Mucosa of rectum (tissue), 2 donors: Measurements from ENCODE around the gene GPI.

Source experiments
- H3K27ac ChIP-seq, 2 donors: one replicate each; pipeline ENCODE4 v1.7.0; 2013; ENCODE audit warnings: inconsistent platforms in 2 of 2, low read depth in 2 of 2, low read length in 2 of 2
- H3K27me3 ChIP-seq, 2 donors: one replicate each; pipeline ENCODE4 v1.7.0; 2013; ENCODE audit warnings: low read length in 2 of 2; ENCODE audit not compliant: control insufficient read depth in 2 of 2, insufficient read depth in 2 of 2
- H3K36me3 ChIP-seq, 2 donors: one replicate each; pipeline ENCODE4 v1.7.0; 2013; ENCODE audit warnings: low read length in 2 of 2; ENCODE audit not compliant: control insufficient read depth in 2 of 2, insufficient read depth in 2 of 2
- H3K4me1 ChIP-seq, 2 donors: one replicate each; pipeline ENCODE4 v1.7.0; 2013; ENCODE audit warnings: low read length in 2 of 2, mild to moderate bottlenecking in 1 of 2; ENCODE audit not compliant: control insufficient read depth in 2 of 2, insufficient read depth in 2 of 2
- H3K4me3 ChIP-seq, 2 donors: one replicate each; pipeline ENCODE4 v1.7.0; 2013; ENCODE audit warnings: low read length in 2 of 2
- H3K9ac ChIP-seq, 2 donors: one replicate each; pipeline ENCODE4 v1.7.0; 2013; ENCODE audit warnings: low read length in 2 of 2, low read depth in 1 of 2, mild to moderate bottlenecking in 1 of 2
- H3K9me3 ChIP-seq, 2 donors: one replicate each; pipeline ENCODE4 v1.7.0; 2013; ENCODE audit warnings: low read length in 2 of 2; ENCODE audit not compliant: control insufficient read depth in 2 of 2
- donor health status: healthy.
- donor health status: Normal muscosa, but diverticular disease.

GPI gene

DNA sequence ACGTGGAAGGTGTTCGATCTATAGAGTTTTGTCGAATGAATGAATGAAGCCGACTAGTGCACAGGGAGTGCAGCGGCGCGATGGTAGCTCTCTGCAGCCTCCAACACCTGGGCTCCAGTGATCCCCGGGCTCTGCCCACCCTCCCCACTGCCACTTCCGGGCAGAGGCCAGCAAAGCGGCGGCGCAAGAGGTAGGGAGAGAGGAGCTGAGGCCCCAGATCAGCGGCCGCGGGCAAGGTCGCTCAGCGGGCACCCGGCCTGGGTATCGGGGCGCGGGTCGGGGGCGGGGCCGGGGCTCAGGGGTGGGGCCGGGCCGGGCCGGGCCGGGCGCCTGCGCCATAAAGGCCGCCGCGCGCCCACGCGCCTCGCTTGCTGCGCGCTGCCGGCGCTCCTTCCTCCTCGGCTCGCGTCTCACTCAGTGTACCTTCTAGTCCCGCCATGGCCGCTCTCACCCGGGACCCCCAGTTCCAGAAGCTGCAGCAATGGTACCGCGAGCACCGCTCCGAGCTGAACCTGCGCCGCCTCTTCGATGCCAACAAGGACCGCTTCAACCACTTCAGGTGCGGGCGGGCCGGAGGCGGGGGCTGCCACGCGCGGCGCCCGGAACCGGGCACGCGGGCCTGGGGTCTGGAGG lies at the start of gene GPI:
GPI (plus strand) TSS at position 367 of the 633 bp plus-strand sequence; CDS start at position 438, 71 bp downstream.
- Histone ChIP-seq H3K9ac (peak within 1 kb of the TSS; percentile 81 to 83), H3K9me3 (no peaks in the 10 kb centered on the region), H3K36me3 (peaks cover 22 to 35% of the 10 kb centered on the region in 2 donors), H3K27me3 (no peaks in the 10 kb centered on the region), H3K27ac (peak within 1 kb of the TSS; percentile 70 to 82), H3K4me1 (peaks cover 11 to 12% of the 10 kb centered on the region in 2 donors), H3K4me3 (peak within 1 kb of the TSS; percentile 82 to 86)

DNA sequence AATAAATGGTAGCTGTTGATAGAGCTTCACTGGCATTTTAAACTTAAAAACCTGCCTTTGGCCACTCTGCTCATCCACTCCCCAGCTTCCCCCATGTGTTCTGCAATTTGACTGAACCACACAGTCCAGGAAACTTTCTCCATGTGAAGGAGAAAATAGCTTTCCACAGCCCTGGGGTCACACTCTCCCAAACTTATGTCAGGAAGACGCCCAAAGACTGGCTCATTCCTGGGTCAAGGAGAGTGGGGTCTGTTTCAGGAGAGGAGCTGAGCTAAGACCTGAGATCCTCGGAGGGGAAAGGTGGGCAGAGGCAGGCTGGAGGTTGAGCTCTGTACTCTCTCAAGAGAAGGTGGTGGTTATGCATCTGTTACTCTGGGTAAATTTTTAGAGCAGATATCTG lies 48.7 kb upstream of the GPI start:
- H3K9ac ChIP-seq, result no peak overlapping the region
- no peak overlapping the region for H3K4me3 ChIP-seq
- peak overlapping the region; percentile 61 to 81 for H3K27ac ChIP-seq

GRCh38 chr19:34316741-34317301 lies 48.2 kb upstream of the GPI start:
- Histone ChIP-seq H3K27ac (peak overlapping the region; percentile 61 to 81), H3K36me3 (peaks cover 8 to 9% of the 10 kb centered on the region in 2 donors), H3K4me3 (no peak overlapping the region), H3K9me3 (no peaks in the 10 kb centered on the region), H3K27me3 (no peaks in the 10 kb centered on the region), H3K4me1 (peaks cover 8 to 25% of the 10 kb centered on the region in 2 donors), H3K9ac (no peak overlapping the region)

More for the DNA sequence above, 48.7 kb upstream of the GPI start:
- Histone ChIP-seq H3K4me1 (peaks cover 8 to 28% of the 10 kb centered on the region in 2 donors), H3K36me3 (peaks cover 5 to 6% of the 10 kb centered on the region in 2 donors), H3K9me3 (no peaks in the 10 kb centered on the region), H3K27me3 (no peaks in the 10 kb centered on the region)

- Histone ChIP-seq H3K27me3 (no peaks in the 10 kb centered on the region), H3K4me1 (peaks cover 8 to 25% of the 10 kb centered on the region in 2 donors), H3K36me3 (peaks cover 10% of the 10 kb centered on the region in 2 donors), H3K27ac (peak overlapping the region; percentile 61 to 81), H3K4me3 (no peak overlapping the region), H3K9ac (peak overlapping the region in 1 of 2 donors; percentile 45), H3K9me3 (no peaks in the 10 kb centered on the region)
Observed at GRCh38 chr19:34317311-34317927, 47.6 kb upstream of the GPI start.

DNA sequence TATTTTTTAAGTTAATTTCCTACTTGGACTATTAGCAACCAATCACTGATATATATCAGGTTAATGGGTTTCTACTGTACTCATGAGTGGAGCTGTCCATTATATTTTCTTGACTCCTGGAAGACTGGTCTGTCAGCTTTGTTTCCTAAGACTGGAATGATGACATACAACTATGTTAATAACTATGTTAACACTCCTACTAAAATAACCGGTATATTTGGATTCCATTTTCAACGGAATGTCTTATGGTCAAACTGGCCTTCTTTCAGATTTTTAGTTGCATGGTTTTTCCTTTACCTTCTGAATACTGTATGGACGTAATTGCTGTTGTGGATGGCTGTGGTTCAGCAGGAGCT lies 45.8 kb upstream of the GPI start:
- Histone ChIP-seq H3K27ac (no peak overlapping the region), H3K4me3 (no peak overlapping the region), H3K4me1 (peaks cover 8 to 15% of the 10 kb centered on the region in 2 donors), H3K9me3 (no peaks in the 10 kb centered on the region), H3K36me3 (peaks cover 13 to 18% of the 10 kb centered on the region in 2 donors), H3K9ac (no peak overlapping the region), H3K27me3 (no peaks in the 10 kb centered on the region)

- Histone ChIP-seq H3K27ac (no peak overlapping the region), H3K4me3 (no peak overlapping the region), H3K9ac (no peak overlapping the region), H3K36me3 (peaks cover 13 to 18% of the 10 kb centered on the region in 2 donors), H3K9me3 (no peaks in the 10 kb centered on the region), H3K27me3 (no peaks in the 10 kb centered on the region), H3K4me1 (peaks cover 8 to 15% of the 10 kb centered on the region in 2 donors)
Observed at GRCh38 chr19:34319785-34320184, 45.2 kb upstream of the GPI start.

DNA sequence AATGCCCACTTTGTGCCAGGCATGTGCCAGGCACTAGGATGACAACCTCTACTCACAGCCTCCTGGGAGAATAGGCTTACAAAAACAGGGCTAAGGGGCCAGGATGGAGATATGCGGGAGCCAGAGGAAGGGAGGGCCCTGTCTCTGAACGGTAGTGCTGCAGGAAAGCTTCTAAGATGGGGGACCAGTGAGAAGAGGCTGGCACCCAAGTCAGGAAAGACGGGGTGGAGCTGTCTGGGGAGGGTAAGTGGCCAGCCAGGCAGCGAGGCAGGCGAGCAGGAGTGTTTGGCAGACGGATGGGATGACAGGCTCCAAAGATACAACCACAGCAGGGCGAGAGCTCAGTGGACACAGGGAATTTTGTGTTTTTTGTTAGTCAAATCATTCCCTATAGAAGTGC lies 44.7 kb upstream of the GPI start:
- H3K27me3 ChIP-seq, result no peaks in the 10 kb centered on the region
- H3K9me3 ChIP-seq, result no peaks in the 10 kb centered on the region
- no peak overlapping the region for H3K4me3 ChIP-seq
- H3K36me3 ChIP-seq, result peaks cover 15 to 23% of the 10 kb centered on the region in 2 donors
- no peak overlapping the region for H3K9ac ChIP-seq
- H3K4me1 ChIP-seq, result peaks cover 8 to 15% of the 10 kb centered on the region in 2 donors
- no peak overlapping the region for H3K27ac ChIP-seq

DNA sequence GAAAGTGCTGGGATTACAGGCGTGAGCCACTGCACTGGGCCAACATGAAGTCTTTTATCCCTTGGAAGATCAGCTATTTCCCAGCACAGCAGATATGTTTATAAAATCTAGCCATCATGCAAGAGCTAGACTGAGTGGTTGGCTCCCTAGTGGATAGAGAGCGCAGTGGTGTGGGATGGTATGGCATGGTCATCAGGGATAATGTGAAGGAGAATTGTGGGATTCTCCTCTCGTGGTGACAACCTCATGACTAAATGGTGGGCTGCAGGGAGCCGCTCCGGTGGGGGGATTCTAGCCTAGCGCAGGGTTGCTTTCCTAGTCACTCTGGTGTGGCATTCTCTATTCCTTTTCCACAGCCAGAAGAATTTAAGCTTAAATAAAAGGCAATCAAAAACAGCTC lies 43.3 kb upstream of the GPI start:
- no peak overlapping the region for H3K4me3 ChIP-seq
- H3K36me3 ChIP-seq, result peaks cover 23 to 31% of the 10 kb centered on the region in 2 donors
- H3K9me3 ChIP-seq, result no peaks in the 10 kb centered on the region
- no peak overlapping the region for H3K27ac ChIP-seq
- no peak overlapping the region for H3K9ac ChIP-seq
- no peaks in the 10 kb centered on the region for H3K27me3 ChIP-seq
- H3K4me1 ChIP-seq, result peaks cover 4 to 10% of the 10 kb centered on the region in 2 donors

- H3K9me3 ChIP-seq, result no peaks in the 10 kb centered on the region
- H3K27ac ChIP-seq, result no peak overlapping the region
- H3K4me1 ChIP-seq, result no peaks in the 10 kb centered on the region
- H3K36me3 ChIP-seq, result peaks cover 33 to 36% of the 10 kb centered on the region in 2 donors
- H3K9ac ChIP-seq, result no peak overlapping the region
- H3K4me3 ChIP-seq, result no peak overlapping the region
- no peaks in the 10 kb centered on the region for H3K27me3 ChIP-seq
Observed at GRCh38 chr19:34323433-34324204, 41.4 kb upstream of the GPI start.

DNA sequence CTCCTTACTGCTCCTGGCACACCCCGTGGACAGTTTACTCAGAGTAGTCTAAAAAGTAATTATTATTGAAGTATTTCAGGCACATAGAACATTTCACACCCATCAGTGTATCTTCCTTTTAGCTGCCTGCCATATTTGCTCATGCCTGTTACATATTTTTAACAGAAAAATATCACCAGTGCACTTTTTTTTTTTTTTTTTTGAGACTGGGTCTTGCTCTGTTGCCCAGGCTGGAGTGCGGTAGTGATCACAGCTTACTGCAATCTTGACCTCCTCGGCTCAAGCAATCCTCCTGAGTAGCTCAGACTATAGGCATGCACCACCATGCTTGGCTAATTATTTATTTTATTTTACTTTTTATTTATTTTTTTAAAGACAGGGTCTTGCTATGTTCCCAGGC lies 40.7 kb upstream of the GPI start:
- Histone ChIP-seq H3K9me3 (no peaks in the 10 kb centered on the region), H3K27me3 (no peaks in the 10 kb centered on the region), H3K4me3 (no peak overlapping the region), H3K4me1 (no peaks in the 10 kb centered on the region), H3K27ac (no peak overlapping the region), H3K9ac (no peak overlapping the region), H3K36me3 (peaks cover 38 to 41% of the 10 kb centered on the region in 2 donors)
